Trophoblast cell (in vitro differentiated cells and primary cell): ENCODE results near the gene SLC35E2B.
A peak's percentile ranks its signal among the peaks of the same experiment; 100 is the strongest.
"Not testable (repeated sequence)": the region's sequence is repeated elsewhere in the genome, so short reads cannot be mapped to it uniquely, and the experiment has no call there.

Experiments used
- DNase-seq, 2 donors: peaks; one replicate each; pipeline ENCODE4 v3.0.0-alpha.2; 2016
- H2AFZ ChIP-seq: 2 replicates; pipeline ENCODE4 v1.6.1; 2013; ENCODE audit warnings: low read length, moderate library complexity, mild to moderate bottlenecking; ENCODE audit not compliant: insufficient read depth, poor library complexity
- H2AK5ac ChIP-seq: 2 replicates; pipeline ENCODE4 v1.6.1; 2013; ENCODE audit warnings: mild to moderate bottlenecking, low read length
- H2BK120ac ChIP-seq: 2 replicates; pipeline ENCODE4 v1.6.1; 2013; ENCODE audit warnings: low read length, mild to moderate bottlenecking, moderate library complexity; ENCODE audit not compliant: insufficient read depth, poor library complexity
- H2BK12ac ChIP-seq: 2 replicates; pipeline ENCODE4 v1.6.1; 2013; ENCODE audit warnings: mild to moderate bottlenecking, low read length, moderate library complexity
- H2BK5ac ChIP-seq: 2 replicates; pipeline ENCODE4 v1.6.1; 2013; ENCODE audit warnings: low read length, low read depth, moderate library complexity, mild to moderate bottlenecking; ENCODE audit not compliant: poor library complexity
- H3K14ac ChIP-seq: 2 replicates; pipeline ENCODE4 v1.6.1; 2013; ENCODE audit warnings: mild to moderate bottlenecking, low read length
- H3K18ac ChIP-seq: 2 replicates; pipeline ENCODE4 v1.6.1; 2013; ENCODE audit warnings: mild to moderate bottlenecking, low read length
- H3K23ac ChIP-seq: 2 replicates; pipeline ENCODE4 v1.6.1; 2013; ENCODE audit warnings: low read length
- H3K27ac ChIP-seq: 2 replicates; pipeline ENCODE4 v1.5.1; 2013; ENCODE audit warnings: low read depth, mild to moderate bottlenecking, inconsistent platforms, low read length, moderate library complexity
- H3K27me3 ChIP-seq: 2 replicates; pipeline ENCODE4 v1.6.1; 2013; ENCODE audit warnings: inconsistent platforms, mild to moderate bottlenecking, low read length, moderate library complexity; ENCODE audit not compliant: insufficient read depth
- H3K36me3 ChIP-seq, 2 experiments: 1 replicate in 1 of 2; 2 replicates in 1 of 2; pipeline ENCODE4 v1.6.1; 2013; ENCODE audit warnings: low read length in 2 of 2, mild to moderate bottlenecking in 2 of 2, moderate library complexity in 1 of 2; ENCODE audit not compliant: insufficient read depth in 2 of 2, control insufficient read depth in 1 of 2
- H3K4ac ChIP-seq: 2 replicates; pipeline ENCODE4 v1.6.1; 2013; ENCODE audit warnings: low read depth, mild to moderate bottlenecking, low read length, moderate library complexity
- H3K4me1 ChIP-seq, 2 experiments: 1 replicate in 1 of 2; 2 replicates in 1 of 2; pipeline ENCODE4 v1.6.1; 2013; ENCODE audit warnings: low read length in 2 of 2, mild to moderate bottlenecking in 2 of 2, moderate library complexity in 1 of 2; ENCODE audit not compliant: insufficient read depth in 2 of 2, control insufficient read depth in 1 of 2
- H3K4me2 ChIP-seq: 2 replicates; pipeline ENCODE4 v1.6.1; 2013; ENCODE audit warnings: inconsistent platforms, mild to moderate bottlenecking, low read length, moderate library complexity
- H3K4me3 ChIP-seq: 2 replicates; pipeline ENCODE4 v1.5.1; 2013; ENCODE audit warnings: mild to moderate bottlenecking, low read depth, low read length, inconsistent platforms
- H3K79me1 ChIP-seq: one replicate; pipeline ENCODE4 v1.6.1; 2013; ENCODE audit warnings: low read length
- H3K79me2 ChIP-seq: 2 replicates; pipeline ENCODE4 v1.6.1; 2013; ENCODE audit warnings: low read length, mild to moderate bottlenecking; ENCODE audit not compliant: control insufficient read depth, insufficient read depth, poor library complexity
- H3K9ac ChIP-seq: 2 replicates; pipeline ENCODE4 v1.6.1; 2013; ENCODE audit warnings: mild to moderate bottlenecking, low read length
- H3K9me3 ChIP-seq: 2 replicates; pipeline ENCODE4 v1.6.1; 2013; ENCODE audit warnings: low read depth, mild to moderate bottlenecking, control low read depth, inconsistent platforms, low read length; ENCODE audit not compliant: insufficient read depth
- H4K12ac ChIP-seq: 2 replicates; pipeline ENCODE4 v1.6.1; 2013; ENCODE audit warnings: low read depth, mild to moderate bottlenecking, low read length, moderate library complexity
- H4K8ac ChIP-seq: 2 replicates; pipeline ENCODE4 v1.6.1; 2013; ENCODE audit warnings: low read depth, mild to moderate bottlenecking, low read length, moderate library complexity
- H4K91ac ChIP-seq: one replicate; pipeline ENCODE4 v1.6.1; 2013; ENCODE audit warnings: low read depth, mild to moderate bottlenecking, low read length, moderate library complexity
- WGBS: extraction: QIAGEN DNeasy Blood & Tissue Kit; methylation state at CpG from one replicate; pipeline ENCODE4 v1.1.7; 2013; ENCODE audit warnings: missing lambda C conversion rate; ENCODE audit not compliant: insufficient read length, insufficient coverage; ENCODE audit errors: extremely low coverage; 5-methylcytosine and 5-hydroxymethylcytosine counted together

The SLC35E2B gene

GRCh38 chr1:1658583-1659549 lies 33.7 kb downstream of the SLC35E2B start, which contains the start of gene CDK11B:
Gene CDK11B, minus strand, starts transcription at chr1:1659004. Its CDS starts 1,519 bp downstream, at chr1:1657485.
- not testable (repeated sequence) for H3K9me3 ChIP-seq, H2AK5ac ChIP-seq, H3K79me2 ChIP-seq, H3K79me1 ChIP-seq, H3K27me3 ChIP-seq, H3K23ac ChIP-seq, H3K4me1 ChIP-seq
- no CpG with 5 or more reads among the region's 96 CpGs for WGBS
- peak within 1 kb of the TSS; percentile 100 for H4K91ac ChIP-seq
- H3K27ac ChIP-seq = peak within 1 kb of the TSS; percentile 100
- peak within 1 kb of the TSS; percentile 100 for H4K8ac ChIP-seq
- H3K4me3 ChIP-seq = peak within 1 kb of the TSS; percentile 80
- peak within 1 kb of the TSS; percentile 89 for H2BK12ac ChIP-seq
- H3K36me3 ChIP-seq = peaks cover 18 to 25% of the 10 kb centered on the region in 2 experiments
- peak within 1 kb of the TSS; percentile 100 for H3K4ac ChIP-seq
- H3K9ac ChIP-seq = peak within 1 kb of the TSS; percentile 84
- H3K4me2 ChIP-seq = peak within 1 kb of the TSS; percentile 38
- H2BK5ac ChIP-seq = peak within 1 kb of the TSS; percentile 99
- peak within 1 kb of the TSS; percentile 100 for H2BK120ac ChIP-seq
- peak within 1 kb of the TSS; percentile 100 for H3K14ac ChIP-seq
- H2AFZ ChIP-seq = peak within 1 kb of the TSS; percentile 100
- peak within 1 kb of the TSS; percentile 100 for H3K18ac ChIP-seq
- peak within 1 kb of the TSS; percentile 100 for H4K12ac ChIP-seq
- DNase-seq = peak; percentile 98 to 100

GRCh38 chr1:1648265-1648664 lies 44.3 kb downstream of the SLC35E2B start:
- H3K4ac ChIP-seq, H3K14ac ChIP-seq, H3K9ac ChIP-seq, H3K79me1 ChIP-seq, H3K79me2 ChIP-seq, H2AK5ac ChIP-seq, H2AFZ ChIP-seq, H2BK5ac ChIP-seq, H3K23ac ChIP-seq, H4K91ac ChIP-seq, H2BK120ac ChIP-seq, H3K4me1 ChIP-seq, H2BK12ac ChIP-seq, H3K27me3 ChIP-seq, H4K12ac ChIP-seq, H3K27ac ChIP-seq, H3K9me3 ChIP-seq, H3K18ac ChIP-seq, DNase-seq, H4K8ac ChIP-seq, H3K4me3 ChIP-seq, H3K4me2 ChIP-seq: not testable (repeated sequence)
- peaks cover 37 to 38% of the 10 kb centered on the region in 2 experiments for H3K36me3 ChIP-seq
- WGBS = no CpG with 5 or more reads among the region's 11 CpGs

GRCh38 chr1:1647567-1648241 lies 44.9 kb downstream of the SLC35E2B start:
- H3K27ac ChIP-seq, H3K23ac ChIP-seq, H2BK12ac ChIP-seq, H4K91ac ChIP-seq, H2AFZ ChIP-seq, H3K4me2 ChIP-seq, H2AK5ac ChIP-seq, H3K4me1 ChIP-seq, H3K18ac ChIP-seq, H4K8ac ChIP-seq, H3K79me2 ChIP-seq, H4K12ac ChIP-seq, H3K4me3 ChIP-seq, H3K27me3 ChIP-seq, H3K79me1 ChIP-seq, H3K4ac ChIP-seq, H2BK120ac ChIP-seq, H2BK5ac ChIP-seq, DNase-seq, H3K9me3 ChIP-seq, H3K9ac ChIP-seq, H3K14ac ChIP-seq: not testable (repeated sequence)
- no CpG with 5 or more reads among the region's 17 CpGs for WGBS
- peaks cover 34 to 37% of the 10 kb centered on the region in 2 experiments for H3K36me3 ChIP-seq

- H3K9me3 ChIP-seq, H2AFZ ChIP-seq, H4K91ac ChIP-seq, H3K4me3 ChIP-seq, H3K79me2 ChIP-seq, H3K14ac ChIP-seq, H3K27ac ChIP-seq, H3K18ac ChIP-seq, H3K79me1 ChIP-seq, H3K23ac ChIP-seq, H2BK120ac ChIP-seq, H3K27me3 ChIP-seq, H2BK12ac ChIP-seq, H3K4me1 ChIP-seq, H4K12ac ChIP-seq, H3K9ac ChIP-seq, H3K4ac ChIP-seq, H2AK5ac ChIP-seq, H3K4me2 ChIP-seq, H2BK5ac ChIP-seq, DNase-seq, H4K8ac ChIP-seq: not testable (repeated sequence)
- H3K36me3 ChIP-seq = peaks cover 28% of the 10 kb centered on the region in 2 experiments
- no CpG with 5 or more reads among the region's 5 CpGs for WGBS
Measured at GRCh38 chr1:1646326-1646725, 46.3 kb downstream of the SLC35E2B start.
